Mesothelial cell of epicardium (in vitro differentiated cells): ENCODE measurements around the gene COPG1. TPM values are rescaled to one million over a fixed set of nuclear protein-coding genes. Genes with fewer than 3 reads are reported as not detected.

ENCODE experiments used
- DNase-seq, 2 experiments: peaks; one replicate each; pipeline ENCODE4 v3.0.0; 2021; ENCODE audit warnings: low spot score in 2 of 2; ENCODE audit not compliant: unreplicated experiment in 2 of 2
- H3K27ac Mint-ChIP-seq: 2 replicates; pipeline ENCODE4 v1.8.0; 2021; ENCODE audit warnings: mixed read lengths
- H3K27me3 Mint-ChIP-seq: 2 replicates; pipeline ENCODE4 v1.8.0; 2021; ENCODE audit warnings: low read depth, mixed read lengths
- H3K36me3 Mint-ChIP-seq: 2 replicates; pipeline ENCODE4 v1.8.0; 2021; ENCODE audit warnings: mixed read lengths
- H3K4me1 Mint-ChIP-seq: 2 replicates; pipeline ENCODE4 v1.8.0; 2021; ENCODE audit warnings: mixed read lengths
- H3K4me3 Mint-ChIP-seq: 2 replicates; pipeline ENCODE4 v1.8.0; 2021; ENCODE audit warnings: mild to moderate bottlenecking, moderate library complexity, mixed read lengths
- H3K9me3 Mint-ChIP-seq: 2 replicates; pipeline ENCODE4 v1.8.0; 2021; ENCODE audit warnings: mixed read lengths
- total RNA-seq: library from RNA; stranded (reverse); gene quantifications from 3 replicates; pipeline ENCODE4 v1.2.1, GENCODE V29; 2021
- TF ChIP-seq, protein P1 (sequence below): fragments of 200-600 bp; sonication (generic); IDR thresholded peaks from one replicate; pipeline ENCODE4 v1.5.0; 2021; ENCODE audit warnings: antibody characterized with exemption; ENCODE audit not compliant: unreplicated experiment

The COPG1 gene
- total RNA-seq, 1 donor from 2014 or later = 172 TPM

- no peak overlapping the region for H3K4me3 Mint-ChIP-seq
- H3K9me3 Mint-ChIP-seq = no peaks in the 10 kb centered on the region
- TF ChIP-seq, protein P1, sequence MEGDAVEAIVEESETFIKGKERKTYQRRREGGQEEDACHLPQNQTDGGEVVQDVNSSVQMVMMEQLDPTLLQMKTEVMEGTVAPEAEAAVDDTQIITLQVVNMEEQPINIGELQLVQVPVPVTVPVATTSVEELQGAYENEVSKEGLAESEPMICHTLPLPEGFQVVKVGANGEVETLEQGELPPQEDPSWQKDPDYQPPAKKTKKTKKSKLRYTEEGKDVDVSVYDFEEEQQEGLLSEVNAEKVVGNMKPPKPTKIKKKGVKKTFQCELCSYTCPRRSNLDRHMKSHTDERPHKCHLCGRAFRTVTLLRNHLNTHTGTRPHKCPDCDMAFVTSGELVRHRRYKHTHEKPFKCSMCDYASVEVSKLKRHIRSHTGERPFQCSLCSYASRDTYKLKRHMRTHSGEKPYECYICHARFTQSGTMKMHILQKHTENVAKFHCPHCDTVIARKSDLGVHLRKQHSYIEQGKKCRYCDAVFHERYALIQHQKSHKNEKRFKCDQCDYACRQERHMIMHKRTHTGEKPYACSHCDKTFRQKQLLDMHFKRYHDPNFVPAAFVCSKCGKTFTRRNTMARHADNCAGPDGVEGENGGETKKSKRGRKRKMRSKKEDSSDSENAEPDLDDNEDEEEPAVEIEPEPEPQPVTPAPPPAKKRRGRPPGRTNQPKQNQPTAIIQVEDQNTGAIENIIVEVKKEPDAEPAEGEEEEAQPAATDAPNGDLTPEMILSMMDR = no peak
- H3K27ac Mint-ChIP-seq = no peak overlapping the region
- peaks cover 17% of the 10 kb centered on the region for H3K4me1 Mint-ChIP-seq
- no peaks in the 10 kb centered on the region for H3K27me3 Mint-ChIP-seq
- peaks cover 37% of the 10 kb centered on the region for H3K36me3 Mint-ChIP-seq
- no peak for DNase-seq
These were observed 27.0 kb downstream of the COPG1 start for GRCh38 chr3:129276385-129276784.

DNA sequence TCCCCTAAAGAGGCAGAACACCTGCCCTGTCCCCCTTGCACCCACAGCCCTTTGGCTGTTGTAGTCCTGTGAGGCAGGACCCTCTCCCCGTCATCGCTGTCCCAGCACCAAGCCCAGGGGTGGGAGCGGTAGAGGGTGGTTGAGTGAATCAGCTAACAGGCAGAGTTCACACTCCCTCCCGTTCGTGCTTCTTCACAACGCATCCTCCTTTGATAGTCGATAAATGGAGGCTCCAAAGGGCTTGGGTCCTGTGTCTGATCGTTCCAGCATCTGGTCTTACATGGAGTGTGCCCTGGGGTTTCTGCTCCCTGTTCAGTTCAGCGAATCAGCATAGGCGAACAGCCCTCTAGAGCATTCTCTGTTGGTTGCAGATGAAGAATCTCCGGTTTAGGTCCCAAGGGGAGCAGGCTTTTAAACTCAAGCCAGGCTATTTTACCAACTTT, 28.4 kb downstream of the COPG1 start:
- no peaks in the 10 kb centered on the region for H3K9me3 Mint-ChIP-seq
- H3K27me3 Mint-ChIP-seq = no peaks in the 10 kb centered on the region
- H3K4me3 Mint-ChIP-seq = peak overlapping the region; percentile 87
- H3K27ac Mint-ChIP-seq = peak overlapping the region; percentile 97
- TF ChIP-seq, protein P1 = no peak
- H3K36me3 Mint-ChIP-seq = peaks cover 31% of the 10 kb centered on the region
- H3K4me1 Mint-ChIP-seq = peaks cover 17% of the 10 kb centered on the region
- no peak for DNase-seq

DNA sequence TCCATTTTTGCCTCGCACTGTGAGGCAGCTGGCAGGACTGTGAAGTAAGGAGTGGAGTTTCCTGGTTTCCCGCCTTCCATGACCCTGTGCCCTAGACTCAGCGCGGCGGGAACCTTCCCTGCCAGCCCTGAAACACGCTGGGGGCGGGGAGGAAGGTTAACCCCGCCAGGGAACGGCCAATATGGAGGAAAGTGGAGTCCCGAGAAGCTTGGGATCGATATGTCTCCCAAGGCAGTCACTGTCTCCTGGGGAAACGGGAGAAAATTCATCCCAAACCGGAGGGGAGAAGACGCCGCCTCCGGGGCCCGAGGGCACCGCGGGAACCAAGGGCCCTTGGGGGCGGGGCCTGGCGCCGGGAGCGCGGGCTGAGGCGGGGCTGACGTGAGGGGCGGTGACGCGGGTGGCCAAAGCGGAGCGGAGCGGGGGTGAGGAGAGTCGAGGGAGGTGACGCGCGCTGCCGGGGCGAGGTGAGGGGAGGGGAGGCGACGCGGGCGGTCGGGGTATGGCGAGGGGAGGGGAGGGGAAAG, 29.1 kb downstream of the COPG1 start, which contains the start of gene HMCES:
TSS of gene HMCES (plus strand) at position 432 of the 527 bp plus-strand sequence. CDS start 863 bp downstream, outside the sequence.
- Mint-ChIP-seq H3K4me3 (peak within 1 kb of the TSS; percentile 89), H3K27ac (peak within 1 kb of the TSS; percentile 97), H3K9me3 (no peaks in the 10 kb centered on the region), H3K4me1 (peaks cover 17% of the 10 kb centered on the region), H3K36me3 (peaks cover 32% of the 10 kb centered on the region), H3K27me3 (no peaks in the 10 kb centered on the region)
- TF ChIP-seq, protein P1 = no peak
- peak; percentile 90 to 92 for DNase-seq

GRCh38 chr3:129278966-129279906, 29.8 kb downstream of the COPG1 start:
- Mint-ChIP-seq H3K27me3 (no peaks in the 10 kb centered on the region), H3K36me3 (peaks cover 27% of the 10 kb centered on the region), H3K4me1 (peaks cover 17% of the 10 kb centered on the region), H3K9me3 (no peaks in the 10 kb centered on the region), H3K27ac (peak overlapping the region; percentile 97), H3K4me3 (peak overlapping the region; percentile 89)
- TF ChIP-seq, protein P1 = no peak
- DNase-seq = peak in 1 of 2 experiments; percentile 57

DNA sequence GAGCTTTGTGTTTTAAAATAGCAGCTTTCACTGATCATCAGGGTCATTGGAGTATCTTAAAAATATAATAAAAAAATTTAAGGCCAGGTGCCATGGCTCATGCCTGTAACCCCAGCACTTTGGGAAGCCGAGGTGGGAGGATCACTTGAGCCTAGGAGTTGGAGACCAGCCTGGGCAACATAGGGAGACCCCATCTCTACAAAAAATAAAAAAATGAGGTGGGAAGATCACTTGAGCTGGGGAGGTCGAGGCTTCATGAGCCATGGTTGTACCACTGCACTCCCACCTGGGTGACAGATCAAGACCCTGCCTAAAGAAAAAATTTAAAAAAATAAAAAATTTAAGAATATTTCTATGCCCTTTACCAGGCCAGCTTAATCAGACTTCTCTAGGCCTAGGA, 30.8 kb downstream of the COPG1 start:
- Mint-ChIP-seq H3K9me3 (no peaks in the 10 kb centered on the region), H3K27ac (no peak overlapping the region), H3K36me3 (peaks cover 25% of the 10 kb centered on the region), H3K4me1 (peaks cover 17% of the 10 kb centered on the region), H3K4me3 (peak overlapping the region; percentile 89), H3K27me3 (no peaks in the 10 kb centered on the region)
- TF ChIP-seq, protein P1 = no peak
- no peak for DNase-seq
